Subcutaneous abdominal adipose tissue (tissue), 5 donors: ENCODE results near the gene ANTXRL.
"Not testable (repeated sequence)": the region's sequence is repeated elsewhere in the genome, so short reads cannot be mapped to it uniquely, and the experiment has no call there.

Source experiments
- H3K27ac ChIP-seq: one replicate; pipeline ENCODE4 v1.7.0; 2013; ENCODE audit warnings: low read depth, mild to moderate bottlenecking, inconsistent platforms, low read length, moderate library complexity
- H3K27me3 ChIP-seq, 5 donors: one replicate each; pipeline ENCODE4 v1.7.0; 2013; ENCODE audit warnings: low read length in 5 of 5, inconsistent platforms in 1 of 5; ENCODE audit not compliant: control insufficient read depth in 5 of 5, insufficient read depth in 4 of 5
- H3K36me3 ChIP-seq, 5 donors: one replicate each; pipeline ENCODE4 v1.7.0; 2013; ENCODE audit warnings: low read length in 5 of 5; ENCODE audit not compliant: control insufficient read depth in 5 of 5, insufficient read depth in 5 of 5
- H3K4me1 ChIP-seq, 5 donors: one replicate each; pipeline ENCODE4 v1.7.0; 2013; ENCODE audit warnings: low read length in 5 of 5, mild to moderate bottlenecking in 3 of 5, moderate library complexity in 1 of 5; ENCODE audit not compliant: control insufficient read depth in 5 of 5, insufficient read depth in 5 of 5
- H3K4me3 ChIP-seq, 5 donors: one replicate each; pipeline ENCODE4 v1.7.0; 2013; ENCODE audit warnings: low read length in 5 of 5, low read depth in 1 of 5
- H3K9ac ChIP-seq, 5 donors: one replicate each; pipeline ENCODE4 v1.7.0; 2013; ENCODE audit warnings: low read length in 5 of 5, mild to moderate bottlenecking in 4 of 5, moderate library complexity in 3 of 5
- H3K9me3 ChIP-seq, 5 donors: one replicate each; pipeline ENCODE4 v1.7.0; 2013; ENCODE audit warnings: low read length in 5 of 5; ENCODE audit not compliant: control insufficient read depth in 5 of 5
- donor health status: healthy.
- donor health status: healthy.
- donor health status: healthy.
- donor health status: healthy.
- donor health status: healthy.

The ANTXRL gene

GRCh38 chr10:46273506-46274477 lies 13.0 kb upstream of the ANTXRL start:
- Histone ChIP-seq H3K9ac (no peak overlapping the region), H3K27me3 (no peaks in the 10 kb centered on the region), H3K4me1 (peaks cover 0 to 10% (median 0%) of the 10 kb centered on the region in 5 donors), H3K27ac (no peak overlapping the region), H3K36me3 (no peaks in the 10 kb centered on the region), H3K4me3 (no peak overlapping the region), H3K9me3 (no peaks in the 10 kb centered on the region)

- Histone ChIP-seq H3K27me3 (no peaks in the 10 kb centered on the region), H3K9ac (no peak overlapping the region), H3K4me3 (no peak overlapping the region), H3K27ac (no peak overlapping the region), H3K4me1 (peaks cover 0 to 7% (median 5%) of the 10 kb centered on the region in 5 donors), H3K9me3 (no peaks in the 10 kb centered on the region), H3K36me3 (no peaks in the 10 kb centered on the region)
These were observed 9.0 kb upstream of the ANTXRL start for GRCh38 chr10:46277840-46278239.

DNA sequence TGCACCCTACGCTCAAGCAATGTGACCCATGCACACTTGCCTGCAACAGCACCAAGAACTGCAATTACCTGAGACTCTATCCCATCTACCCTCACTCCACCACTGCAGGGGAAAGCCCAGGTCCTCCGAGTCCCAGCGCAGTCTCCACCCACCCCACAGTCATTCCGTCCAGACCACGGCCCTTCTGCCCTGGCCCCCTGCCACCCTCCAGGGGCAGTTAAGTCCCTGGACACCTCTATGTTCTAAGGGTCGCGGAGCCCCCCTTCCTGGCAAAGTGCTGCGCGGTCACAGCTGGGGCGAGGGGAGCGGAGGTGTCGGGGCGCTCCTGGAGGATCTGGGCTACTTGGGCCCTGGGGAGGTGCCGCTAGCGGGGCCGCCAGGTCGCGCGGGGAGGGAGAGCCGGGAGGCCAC lies 4.4 kb upstream of the ANTXRL start:
- Histone ChIP-seq H3K4me3 (peak overlapping the region in 4 of 5 donors; percentile 53 to 66 (median 58)), H3K9ac (peak overlapping the region in 1 of 5 donors; percentile 35), H3K4me1 (peaks cover 5 to 22% (median 13%) of the 10 kb centered on the region in 5 donors)
- not testable (repeated sequence) for H3K27me3 ChIP-seq, H3K36me3 ChIP-seq, H3K27ac ChIP-seq, H3K9me3 ChIP-seq

GRCh38 chr10:46282842-46283574 lies 3.8 kb upstream of the ANTXRL start:
- H3K9me3 ChIP-seq, result no peaks in the 10 kb centered on the region
- H3K27ac ChIP-seq, result no peak overlapping the region
- H3K9ac ChIP-seq, result peak overlapping the region in 2 of 5 donors; percentile 20 to 35
- peaks cover 0 to 2% (median 0%) of the 10 kb centered on the region in 5 donors for H3K27me3 ChIP-seq
- peak overlapping the region in 4 of 5 donors; percentile 53 to 66 (median 58) for H3K4me3 ChIP-seq
- no peaks in the 10 kb centered on the region for H3K36me3 ChIP-seq
- peaks cover 5 to 22% (median 13%) of the 10 kb centered on the region in 5 donors for H3K4me1 ChIP-seq

DNA sequence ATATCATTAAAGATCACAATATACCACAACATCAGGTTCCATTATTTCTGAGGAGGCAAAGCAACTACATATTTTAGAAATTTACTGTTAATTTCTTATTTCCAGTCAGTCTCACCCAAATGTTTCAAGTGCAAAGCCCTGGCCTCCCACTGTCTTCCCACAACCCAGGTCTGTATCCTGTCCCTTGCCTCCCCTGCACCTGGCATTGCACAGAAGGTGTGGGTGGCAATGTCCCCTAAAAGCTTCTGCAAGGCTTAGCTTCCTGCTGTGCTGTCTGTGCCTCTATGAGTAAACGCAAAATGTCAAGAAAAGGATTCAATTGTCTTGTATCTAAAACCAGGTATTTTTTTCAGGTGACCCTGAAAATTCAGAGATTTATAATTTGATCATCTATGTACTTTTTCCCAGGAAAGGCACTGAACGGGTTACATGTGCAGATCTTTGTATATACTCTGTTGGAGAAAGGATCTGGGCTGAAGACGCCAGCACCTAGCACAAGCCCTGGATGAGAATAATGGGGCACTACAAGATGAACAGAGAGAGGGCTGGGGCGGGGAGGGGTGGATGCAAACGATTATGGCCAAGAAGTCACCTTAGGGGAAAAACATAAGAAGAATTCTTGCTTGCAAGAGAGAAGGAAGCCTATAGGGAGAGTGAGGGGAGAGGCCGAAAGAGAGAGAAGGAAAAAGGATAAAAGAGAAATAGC lies 3.1 kb upstream of the ANTXRL start:
- Histone ChIP-seq H3K9ac (peak overlapping the region in 1 of 5 donors; percentile 81), H3K27ac (no peak overlapping the region), H3K36me3 (no peaks in the 10 kb centered on the region), H3K27me3 (peaks cover 0 to 2% (median 0%) of the 10 kb centered on the region in 5 donors), H3K4me3 (peak overlapping the region; percentile 75 to 82 (median 78)), H3K4me1 (peaks cover 5 to 22% (median 13%) of the 10 kb centered on the region in 5 donors), H3K9me3 (no peaks in the 10 kb centered on the region)

DNA sequence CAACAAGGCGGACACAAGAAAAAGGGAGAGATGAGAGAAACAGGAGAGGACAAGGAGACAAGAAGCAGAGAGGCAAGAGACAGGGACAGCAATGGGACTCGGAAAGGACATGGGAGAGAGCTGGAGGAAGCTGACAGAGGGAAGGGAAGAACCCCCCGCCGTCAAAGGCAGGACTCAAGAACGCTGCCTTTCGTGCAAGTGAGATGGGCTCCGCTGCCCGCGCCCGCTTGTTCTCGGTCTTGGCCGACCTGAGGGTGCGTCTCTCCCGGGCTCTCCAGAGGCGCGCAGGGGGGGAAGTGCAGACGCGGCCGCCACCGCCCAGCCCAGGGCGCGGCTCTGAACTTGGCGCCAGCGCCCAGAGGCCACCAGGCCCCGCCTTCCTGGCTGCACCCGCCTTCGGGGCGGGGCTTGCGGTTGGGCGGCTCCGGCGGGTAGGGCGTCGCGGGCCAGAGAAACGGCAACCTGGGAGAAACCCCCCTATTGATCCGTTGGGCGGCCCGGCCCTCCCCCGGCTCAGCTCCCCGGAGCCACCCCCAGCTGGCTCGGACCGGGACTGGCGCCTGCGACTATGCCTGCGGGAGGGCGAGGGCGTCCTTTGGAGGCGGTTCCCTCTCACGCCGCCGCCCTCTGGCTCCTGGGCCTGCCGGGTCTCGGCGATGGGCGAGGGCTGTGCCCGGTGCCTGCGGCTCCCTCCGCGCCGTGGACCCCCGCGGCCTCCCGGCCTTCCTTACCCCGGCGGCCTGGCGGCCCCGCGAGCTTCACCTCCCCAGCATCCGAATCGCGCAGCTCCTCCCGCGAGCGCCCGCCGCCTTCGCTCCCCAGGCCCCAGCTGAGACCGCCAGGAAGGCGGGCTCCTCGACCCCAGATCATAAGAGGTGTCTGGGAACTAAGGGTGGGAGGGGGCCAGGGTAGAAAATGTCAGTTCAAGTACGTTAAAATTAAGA lies 2.2 kb upstream of the ANTXRL start:
- Histone ChIP-seq H3K4me1 (peaks cover 5 to 22% (median 13%) of the 10 kb centered on the region in 5 donors), H3K36me3 (no peaks in the 10 kb centered on the region), H3K9ac (peak overlapping the region; percentile 75 to 81 (median 79)), H3K27me3 (peaks cover 0 to 2% (median 0%) of the 10 kb centered on the region in 5 donors), H3K9me3 (no peaks in the 10 kb centered on the region), H3K27ac (no peak overlapping the region), H3K4me3 (peak overlapping the region; percentile 75 to 82 (median 78))

DNA sequence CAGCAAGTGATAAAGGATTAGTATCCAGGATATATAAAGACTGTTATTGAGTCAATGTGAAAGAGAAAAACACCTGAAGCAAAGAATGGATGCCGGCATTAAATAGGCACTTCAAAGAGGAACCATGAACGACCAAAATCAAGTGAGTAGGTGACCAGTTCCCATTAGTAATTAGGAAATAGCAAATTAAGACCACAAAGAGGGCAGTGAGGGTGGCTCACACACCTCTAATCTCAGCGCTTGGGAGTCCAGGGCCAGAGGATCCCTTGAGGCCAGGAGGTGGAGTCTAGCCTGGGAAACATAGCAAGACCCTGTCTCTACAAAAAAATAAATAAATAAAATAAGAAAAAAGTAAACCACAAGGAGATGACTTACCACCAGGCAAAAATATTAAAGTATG lies 1.5 kb upstream of the ANTXRL start:
- Histone ChIP-seq H3K4me1 (peaks cover 5 to 22% (median 13%) of the 10 kb centered on the region in 5 donors), H3K27ac (no peak overlapping the region), H3K9me3 (no peaks in the 10 kb centered on the region), H3K36me3 (no peaks in the 10 kb centered on the region), H3K27me3 (peaks cover 0 to 2% (median 0%) of the 10 kb centered on the region in 5 donors), H3K9ac (peak overlapping the region; percentile 22 to 80 (median 78)), H3K4me3 (peak overlapping the region in 3 of 5 donors; percentile 75 to 82 (median 78))

DNA sequence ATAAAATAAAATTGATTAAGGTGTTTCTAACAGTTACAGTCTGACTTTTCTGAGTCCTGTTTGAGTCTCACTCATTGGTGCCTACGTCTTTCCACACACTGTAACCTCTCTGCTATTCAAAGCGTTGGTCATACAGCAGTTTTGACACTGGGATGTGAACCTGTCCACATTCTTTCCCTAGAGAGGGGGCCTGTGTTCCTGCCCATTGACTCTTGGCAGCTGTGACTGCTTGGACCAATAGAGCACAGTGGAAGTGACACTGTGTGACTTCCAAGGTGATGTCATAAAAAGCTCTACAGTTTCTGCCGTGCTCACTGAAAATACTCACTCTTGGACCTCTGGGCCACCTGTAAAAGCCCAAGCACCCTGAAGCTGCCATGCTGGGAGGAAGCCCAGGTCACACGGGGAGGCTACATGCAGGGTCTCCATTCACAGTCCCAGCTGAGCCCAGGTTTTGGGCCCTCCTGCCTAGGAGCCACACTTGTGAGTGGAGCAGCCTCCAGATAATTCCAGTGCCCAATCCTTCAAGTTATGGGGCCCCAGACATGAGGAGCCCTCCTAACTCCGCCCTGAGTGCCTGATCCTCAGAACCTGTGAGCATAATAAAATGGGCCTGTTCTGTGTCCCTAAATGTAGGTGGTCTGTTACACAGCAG lies 704 bp upstream of the ANTXRL start:
- H3K4me1 ChIP-seq, result peaks cover 5 to 22% (median 13%) of the 10 kb centered on the region in 5 donors
- H3K9ac ChIP-seq, result no peak overlapping the region
- peaks cover 0 to 2% (median 0%) of the 10 kb centered on the region in 5 donors for H3K27me3 ChIP-seq
- no peaks in the 10 kb centered on the region for H3K36me3 ChIP-seq
- no peak overlapping the region for H3K4me3 ChIP-seq
- no peaks in the 10 kb centered on the region for H3K9me3 ChIP-seq
- no peak overlapping the region for H3K27ac ChIP-seq
